T-helper 2 cell treated with Interferon-gamma antibody and Interleukin-4, amounts not matched to agents 5 μg/mL and 100 μg/mL, for 36 hours (primary cell): Measurements from ENCODE around the gene ANKRD16.
"Not testable (repeated sequence)": the region's sequence is repeated elsewhere in the genome, so short reads cannot be mapped to it uniquely, and the experiment has no call there.

Experiments used
- DNase-seq: peaks from one replicate; pipeline ENCODE4 v3.0.0; 2021; ENCODE audit warnings: low spot score
- H3K27ac Mint-ChIP-seq: one replicate; pipeline ENCODE4 v1.8.0; 2021; ENCODE audit warnings: mild to moderate bottlenecking, mixed read lengths
- H3K27me3 Mint-ChIP-seq: one replicate; pipeline ENCODE4 v1.8.0; 2021; ENCODE audit warnings: low read depth, mixed read lengths
- H3K36me3 Mint-ChIP-seq: one replicate; pipeline ENCODE4 v1.8.0; 2021; ENCODE audit warnings: low read depth, mixed read lengths
- H3K4me1 Mint-ChIP-seq: one replicate; pipeline ENCODE4 v1.8.0; 2021; ENCODE audit warnings: low read depth, mixed read lengths
- H3K4me3 Mint-ChIP-seq: one replicate; pipeline ENCODE4 v1.8.0; 2022; ENCODE audit warnings: mild to moderate bottlenecking, moderate library complexity, mixed read lengths
- H3K9me3 Mint-ChIP-seq: one replicate; pipeline ENCODE4 v1.8.0; 2021; ENCODE audit warnings: mixed read lengths

The ANKRD16 gene

GRCh38 chr10:5829267-5829666 is 60.4 kb downstream of the ANKRD16 start:
- no peaks in the 10 kb centered on the region for H3K27me3 Mint-ChIP-seq
- H3K9me3 Mint-ChIP-seq = no peaks in the 10 kb centered on the region
- H3K4me3 Mint-ChIP-seq = no peak overlapping the region
- H3K36me3 Mint-ChIP-seq = no peaks in the 10 kb centered on the region
- H3K4me1 Mint-ChIP-seq = no peaks in the 10 kb centered on the region
- DNase-seq = no peak
- no peak overlapping the region for H3K27ac Mint-ChIP-seq

- Mint-ChIP-seq H3K27ac (no peak overlapping the region), H3K27me3 (no peaks in the 10 kb centered on the region), H3K36me3 (no peaks in the 10 kb centered on the region), H3K4me3 (no peak overlapping the region), H3K9me3 (no peaks in the 10 kb centered on the region), H3K4me1 (no peaks in the 10 kb centered on the region)
- DNase-seq = no peak
Measured at GRCh38 chr10:5828725-5829124, 61.0 kb downstream of the ANKRD16 start.

- no peak for DNase-seq
- no peaks in the 10 kb centered on the region for H3K4me1 Mint-ChIP-seq
- H3K27me3 Mint-ChIP-seq = no peaks in the 10 kb centered on the region
- no peak overlapping the region for H3K4me3 Mint-ChIP-seq
- no peak overlapping the region for H3K27ac Mint-ChIP-seq
- no peaks in the 10 kb centered on the region for H3K9me3 Mint-ChIP-seq
- H3K36me3 Mint-ChIP-seq = no peaks in the 10 kb centered on the region
Measured at GRCh38 chr10:5827841-5828240, 61.9 kb downstream of the ANKRD16 start.

GRCh38 chr10:5826511-5826910 is 63.2 kb downstream of the ANKRD16 start:
- not testable (repeated sequence) for H3K27me3 Mint-ChIP-seq, DNase-seq, H3K9me3 Mint-ChIP-seq, H3K36me3 Mint-ChIP-seq, H3K27ac Mint-ChIP-seq, H3K4me1 Mint-ChIP-seq, H3K4me3 Mint-ChIP-seq

- Mint-ChIP-seq H3K27ac (no peak overlapping the region), H3K9me3 (no peaks in the 10 kb centered on the region), H3K36me3 (peaks cover 6% of the 10 kb centered on the region), H3K4me1 (peaks cover 30% of the 10 kb centered on the region), H3K27me3 (no peaks in the 10 kb centered on the region), H3K4me3 (no peak overlapping the region)
- DNase-seq = no peak
Measured at GRCh38 chr10:5818894-5819293, 70.8 kb downstream of the ANKRD16 start.

- Mint-ChIP-seq H3K27me3 (no peaks in the 10 kb centered on the region), H3K4me3 (no peak overlapping the region), H3K4me1 (peaks cover 30% of the 10 kb centered on the region), H3K27ac (no peak overlapping the region), H3K36me3 (peaks cover 6% of the 10 kb centered on the region), H3K9me3 (no peaks in the 10 kb centered on the region)
- DNase-seq = no peak
Measured at GRCh38 chr10:5818048-5818331, 71.7 kb downstream of the ANKRD16 start.

GRCh38 chr10:5817322-5818047 is 72.2 kb downstream of the ANKRD16 start:
- DNase-seq = no peak
- peaks cover 30% of the 10 kb centered on the region for H3K4me1 Mint-ChIP-seq
- H3K27me3 Mint-ChIP-seq = no peaks in the 10 kb centered on the region
- H3K27ac Mint-ChIP-seq = peak overlapping the region; percentile 10
- H3K9me3 Mint-ChIP-seq = no peaks in the 10 kb centered on the region
- H3K4me3 Mint-ChIP-seq = peak overlapping the region; percentile 1
- peaks cover 6% of the 10 kb centered on the region for H3K36me3 Mint-ChIP-seq

GRCh38 chr10:5816170-5816569 is 73.5 kb downstream of the ANKRD16 start:
- Mint-ChIP-seq H3K4me3 (no peak overlapping the region), H3K27me3 (no peaks in the 10 kb centered on the region), H3K9me3 (no peaks in the 10 kb centered on the region), H3K36me3 (peaks cover 12% of the 10 kb centered on the region), H3K27ac (peak overlapping the region; percentile 23), H3K4me1 (peaks cover 38% of the 10 kb centered on the region)
- DNase-seq = no peak

- H3K9me3 Mint-ChIP-seq = no peaks in the 10 kb centered on the region
- H3K27ac Mint-ChIP-seq = peak overlapping the region; percentile 92
- H3K36me3 Mint-ChIP-seq = peaks cover 23% of the 10 kb centered on the region
- H3K4me3 Mint-ChIP-seq = peak overlapping the region; percentile 77
- H3K27me3 Mint-ChIP-seq = no peaks in the 10 kb centered on the region
- peaks cover 42% of the 10 kb centered on the region for H3K4me1 Mint-ChIP-seq
- DNase-seq = no peak
Measured at GRCh38 chr10:5814110-5815107, 75.3 kb downstream of the ANKRD16 start.

GRCh38 chr10:5813341-5814109 is 76.2 kb downstream of the ANKRD16 start, which contains the start of gene GDI2:
Gene GDI2 (minus strand): TSS chr10:5813434. CDS start chr10:5813258, 176 bp downstream.
- Mint-ChIP-seq H3K27ac (peak within 1 kb of the TSS; percentile 93), H3K36me3 (peaks cover 27% of the 10 kb centered on the region), H3K9me3 (no peaks in the 10 kb centered on the region), H3K4me1 (peaks cover 45% of the 10 kb centered on the region), H3K27me3 (no peaks in the 10 kb centered on the region), H3K4me3 (peak within 1 kb of the TSS; percentile 96)
- peak; percentile 97 for DNase-seq

- no peaks in the 10 kb centered on the region for H3K27me3 Mint-ChIP-seq
- no peak for DNase-seq
- peaks cover 45% of the 10 kb centered on the region for H3K4me1 Mint-ChIP-seq
- H3K9me3 Mint-ChIP-seq = no peaks in the 10 kb centered on the region
- peak overlapping the region; percentile 96 for H3K4me3 Mint-ChIP-seq
- peaks cover 27% of the 10 kb centered on the region for H3K36me3 Mint-ChIP-seq
- H3K27ac Mint-ChIP-seq = peak overlapping the region; percentile 93
Measured at GRCh38 chr10:5813091-5813340, 76.7 kb downstream of the ANKRD16 start.

GRCh38 chr10:5812283-5813090 is 77.2 kb downstream of the ANKRD16 start:
- peaks cover 47% of the 10 kb centered on the region for H3K4me1 Mint-ChIP-seq
- peak overlapping the region; percentile 96 for H3K4me3 Mint-ChIP-seq
- H3K27me3 Mint-ChIP-seq = no peaks in the 10 kb centered on the region
- no peaks in the 10 kb centered on the region for H3K9me3 Mint-ChIP-seq
- peaks cover 30% of the 10 kb centered on the region for H3K36me3 Mint-ChIP-seq
- peak overlapping the region; percentile 83 for H3K27ac Mint-ChIP-seq
- peak; percentile 41 for DNase-seq
